MCF 10A (cell line): ENCODE data around the gene ABCB7. TPM values are rescaled to one million over a fixed set of nuclear protein-coding genes. Genes with fewer than 3 reads are reported as not detected.

Experiments
- BruUV-seq: library from RNA; stranded (reverse); fragments of 400-500 nt; replicated peaks from 2 replicates; lab custom pipeline; 2021; lab: Mats Ljungman, UMichigan
- CTCF ChIA-PET: fragments of 300-600 bp; sonication (Branson Sonifier 250); formaldehyde crosslinking; extraction: SDS; loops from one replicate; lab custom pipeline; 2021; ENCODE audit warnings: antibody characterized with exemption, inconsistent platforms; lab: Yijun Ruan, JAX
- POLR2A ChIA-PET: fragments of 300-600, 350-650 bp; sonication (Branson Sonifier 250); formaldehyde crosslinking; extraction: SDS; loops from one replicate; lab custom pipeline; 2020; ENCODE audit warnings: antibody characterized with exemption, inconsistent platforms; lab: Yijun Ruan, JAX
- DNase-seq: peaks from one replicate; pipeline ENCODE4 v3.0.0-alpha.2; 2018; ENCODE audit not compliant: unreplicated experiment
- H3K27ac Mint-ChIP-seq: one replicate; pipeline ENCODE4 v1.8.0; 2022; ENCODE audit warnings: mild to moderate bottlenecking, low read depth, mixed read lengths; ENCODE audit not compliant: unreplicated experiment
- H3K27me3 Mint-ChIP-seq: one replicate; pipeline ENCODE4 v1.8.0; 2022; ENCODE audit warnings: mixed read lengths; ENCODE audit not compliant: insufficient read depth, unreplicated experiment
- H3K36me3 Mint-ChIP-seq: one replicate; pipeline ENCODE4 v1.8.0; 2022; ENCODE audit warnings: mild to moderate bottlenecking, moderate library complexity, mixed read lengths; ENCODE audit not compliant: insufficient read depth, unreplicated experiment
- H3K4me1 Mint-ChIP-seq: one replicate; pipeline ENCODE4 v1.8.0; 2022; ENCODE audit warnings: mixed read lengths; ENCODE audit not compliant: insufficient read depth, unreplicated experiment
- H3K4me3 Mint-ChIP-seq: one replicate; pipeline ENCODE4 v1.8.0; 2022; ENCODE audit warnings: mild to moderate bottlenecking, moderate library complexity, mixed read lengths; ENCODE audit not compliant: unreplicated experiment
- H3K9me3 Mint-ChIP-seq: one replicate; pipeline ENCODE4 v1.8.0; 2022; ENCODE audit warnings: mixed read lengths; ENCODE audit not compliant: unreplicated experiment
- CTCF ChIP-seq: fragments of 200-600 bp; IDR thresholded peaks from one replicate; pipeline ENCODE4 v1.8.0; 2022; ENCODE audit warnings: antibody characterized with exemption, mild to moderate bottlenecking; ENCODE audit not compliant: unreplicated experiment
- intact Hi-C: fragments of 100-400 bp; cut with micrococcal nuclease; formaldehyde crosslinking; loops from 2 replicates; pipeline ENCODE4 v1.14.1; 2022
- total RNA-seq: library from RNA; stranded (reverse); gene quantifications from 2 replicates; pipeline ENCODE4 v1.2.3, GENCODE V29; 2022

ABCB7 gene
- total RNA-seq, 1 experiment from 2014 or later, result 24.7 TPM

DNA sequence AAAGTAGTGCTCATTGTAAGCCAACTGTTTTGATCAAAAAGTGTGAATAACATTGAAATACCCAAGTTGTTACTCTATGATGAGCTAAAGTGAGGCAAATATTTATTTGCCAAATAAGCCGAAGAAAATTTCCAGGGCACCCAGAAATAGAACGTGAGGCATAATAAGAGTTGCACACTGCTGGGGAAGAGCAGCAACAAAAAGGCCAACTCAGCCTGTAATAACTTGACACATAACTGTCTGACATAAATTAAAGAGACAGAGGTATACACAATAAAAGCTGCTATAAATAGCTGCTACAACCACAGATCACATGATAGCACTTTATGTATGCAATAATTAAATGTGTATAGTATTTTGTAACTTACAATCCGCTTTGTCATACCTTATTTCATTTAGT is 2.0 kb upstream of the ABCB7 start:
- intact Hi-C loops, result loop anchor here (10.0 kb wide), 2 partner anchors 117 to 543 kb away; partner anchors contain the start of genes RLIM and UPRT
- Mint-ChIP-seq H3K27ac (no peak overlapping the region), H3K4me3 (no peak overlapping the region), H3K4me1 (no peaks in the 10 kb centered on the region), H3K9me3 (no peaks in the 10 kb centered on the region), H3K27me3 (peaks cover 27% of the 10 kb centered on the region), H3K36me3 (no peaks in the 10 kb centered on the region)
- no TSS peak for BruUV-seq
- POLR2A ChIA-PET, result interaction anchor here (1.4 to 3.3 kb wide), 2 partner anchors 15 to 116 kb away, joined by 4 to 11 read pairs; partner anchors contain the start of gene UPRT
- DNase-seq, result no peak
- TF ChIP-seq CTCF, result no peak
- CTCF ChIA-PET, result interaction anchor here (1.1 kb wide), 1 partner anchor 96 kb away, joined by 5 read pairs; no protein-coding TSS in a partner anchor

- DNase-seq, result peak; percentile 4
- intact Hi-C loops, result loop anchor here (10.0 kb wide), 2 partner anchors 118 to 542 kb away; partner anchors contain the start of genes RLIM and UPRT
- BruUV-seq, result TSS peak; percentile 83
- ChIA-PET CTCF (interaction anchor here (0.8 kb wide), 1 partner anchor 11 kb away, joined by 3 read pairs; no protein-coding TSS in a partner anchor), POLR2A (interaction anchor here (1.0 to 3.3 kb wide), 2 partner anchors 10 to 117 kb away, joined by 5 to 11 read pairs; partner anchors contain the start of gene UPRT)
- Mint-ChIP-seq H3K4me1 (no peaks in the 10 kb centered on the region), H3K9me3 (no peaks in the 10 kb centered on the region), H3K36me3 (peaks cover 5% of the 10 kb centered on the region), H3K27me3 (peaks cover 30% of the 10 kb centered on the region), H3K4me3 (peak overlapping the region; percentile 93), H3K27ac (peak overlapping the region; percentile 97)
- TF ChIP-seq CTCF, result no peak
These were observed 455 bp upstream of the ABCB7 start for GRCh38 chrX:75156531-75156945.

GRCh38 chrX:75155447-75155826 is 646 bp downstream of the ABCB7 start:
- peak overlapping the region; percentile 97 for H3K27ac Mint-ChIP-seq
- BruUV-seq, result TSS peak; percentile 47
- no peak for DNase-seq
- no peaks in the 10 kb centered on the region for H3K4me1 Mint-ChIP-seq
- peaks cover 5% of the 10 kb centered on the region for H3K36me3 Mint-ChIP-seq
- peak overlapping the region; percentile 93 for H3K4me3 Mint-ChIP-seq
- TF ChIP-seq CTCF, result no peak
- ChIA-PET POLR2A (interaction anchor here (3.3 kb wide), 1 partner anchor 119 kb away, joined by 11 read pairs; the partner anchor contains the start of gene UPRT), CTCF (interaction anchor here (0.5 kb wide), 1 partner anchor 13 kb away, joined by 3 read pairs; no protein-coding TSS in a partner anchor)
- peaks cover 41% of the 10 kb centered on the region for H3K27me3 Mint-ChIP-seq
- H3K9me3 Mint-ChIP-seq, result no peaks in the 10 kb centered on the region
- intact Hi-C loops, result loop anchor here (10.0 kb wide), 2 partner anchors 119 to 541 kb away; partner anchors contain the start of genes RLIM and UPRT

GRCh38 chrX:75154871-75155270 is 1.2 kb downstream of the ABCB7 start:
- H3K4me3 Mint-ChIP-seq, result peak overlapping the region; percentile 93
- peaks cover 47% of the 10 kb centered on the region for H3K27me3 Mint-ChIP-seq
- ChIA-PET POLR2A (interaction anchor here (3.3 kb wide), 1 partner anchor 119 kb away, joined by 11 read pairs; the partner anchor contains the start of gene UPRT), CTCF (interaction anchor here (0.5 kb wide), 1 partner anchor 14 kb away, joined by 3 read pairs; no protein-coding TSS in a partner anchor)
- intact Hi-C loops, result loop anchor here (10.0 kb wide), 2 partner anchors 120 to 540 kb away; partner anchors contain the start of genes RLIM and UPRT
- no peak for TF ChIP-seq CTCF
- no peaks in the 10 kb centered on the region for H3K9me3 Mint-ChIP-seq
- peaks cover 5% of the 10 kb centered on the region for H3K36me3 Mint-ChIP-seq
- H3K4me1 Mint-ChIP-seq, result no peaks in the 10 kb centered on the region
- BruUV-seq, result no TSS peak
- peak overlapping the region; percentile 97 for H3K27ac Mint-ChIP-seq
- no peak for DNase-seq
